GM23338 (cell line): ENCODE results near the gene WDR33. TPM values are rescaled to one million over a fixed set of nuclear protein-coding genes. Genes with fewer than 3 reads are reported as not detected.

Source experiments
- ATAC-seq: fragments of 200-7000 bp; cut with Tn5 transposase; 3 replicates; pipeline ENCODE4 v1.9.1; 2020
- DNase-seq: peaks from one replicate; pipeline ENCODE4 v3.0.0-alpha.2; 2015; ENCODE audit warnings: low spot score
- H2AFZ ChIP-seq: fragments of 200-600 bp; sonication (generic); 2 replicates; pipeline ENCODE4 v1.8.0; 2016; ENCODE audit warnings: antibody characterized with exemption, mild to moderate bottlenecking, moderate library complexity
- H3F3A ChIP-seq: fragments of 200-600 bp; sonication (generic); replicated peaks from 2 replicates; pipeline ENCODE4 v1.8.0; 2017; ENCODE audit warnings: antibody characterized with exemption, mixed run types, low read depth
- H3K27ac ChIP-seq: fragments of 200-600 bp; sonication (generic); 2 replicates; pipeline ENCODE4 v1.6.1; 2016; ENCODE audit warnings: low read depth
- H3K27me3 ChIP-seq: fragments of 200-600 bp; sonication (generic); 2 replicates; pipeline ENCODE4 v1.8.0; 2016; ENCODE audit warnings: mild to moderate bottlenecking, mixed run types, moderate library complexity; ENCODE audit not compliant: insufficient read depth
- H3K36me3 ChIP-seq: fragments of 200-600 bp; sonication (generic); 2 replicates; pipeline ENCODE4 v1.8.0; 2016; ENCODE audit warnings: mild to moderate bottlenecking; ENCODE audit not compliant: insufficient read depth
- H3K4me1 ChIP-seq: fragments of 200-600 bp; sonication (generic); 2 replicates; pipeline ENCODE4 v1.8.0; 2016; ENCODE audit warnings: mild to moderate bottlenecking, moderate library complexity; ENCODE audit not compliant: insufficient read depth
- H3K4me2 ChIP-seq: fragments of 200-600 bp; sonication (generic); 2 replicates; pipeline ENCODE4 v1.7.1; 2017; ENCODE audit warnings: mixed run types
- H3K4me3 ChIP-seq: fragments of 200-600 bp; sonication (generic); 2 replicates; pipeline ENCODE4 v1.6.1; 2016; ENCODE audit warnings: mixed run types
- H3K79me2 ChIP-seq: fragments of 200-600 bp; sonication (generic); replicated peaks from 2 replicates; pipeline ENCODE4 v1.8.0; 2017; ENCODE audit warnings: mild to moderate bottlenecking; ENCODE audit not compliant: insufficient read depth
- H3K9me2 ChIP-seq: fragments of 200-600 bp; sonication (generic); 2 replicates; pipeline ENCODE4 v1.8.0; 2017; ENCODE audit not compliant: insufficient read depth
- H4K20me1 ChIP-seq: fragments of 200-600 bp; sonication (generic); replicated peaks from 2 replicates; pipeline ENCODE4 v1.8.0; 2017; ENCODE audit warnings: mild to moderate bottlenecking; ENCODE audit not compliant: insufficient read depth
- H3K27ac Mint-ChIP-seq: 2 replicates; pipeline ENCODE4 v1.8.0; 2020; ENCODE audit warnings: inconsistent platforms, mild to moderate bottlenecking, moderate library complexity, mixed read lengths
- H3K27me3 Mint-ChIP-seq: 3 replicates; pipeline ENCODE4 v1.8.0; 2022; ENCODE audit warnings: low read depth, mild to moderate bottlenecking, moderate library complexity, mixed read lengths, inconsistent platforms; ENCODE audit not compliant: insufficient read depth, poor library complexity
- H3K36me3 Mint-ChIP-seq: 3 replicates; pipeline ENCODE4 v1.8.0; 2021; ENCODE audit warnings: low read depth, mild to moderate bottlenecking, inconsistent platforms, moderate library complexity, mixed read lengths
- H3K4me1 Mint-ChIP-seq: 3 replicates; pipeline ENCODE4 v1.8.0; 2020; ENCODE audit warnings: mild to moderate bottlenecking, inconsistent platforms, mixed read lengths
- H3K4me3 Mint-ChIP-seq: 3 replicates; pipeline ENCODE4 v1.8.0; 2021; ENCODE audit warnings: moderate library complexity, mild to moderate bottlenecking, inconsistent platforms, mixed read lengths
- H3K9me3 Mint-ChIP-seq: 3 replicates; pipeline ENCODE4 v1.8.0; 2020; ENCODE audit warnings: moderate library complexity, mild to moderate bottlenecking, inconsistent platforms, mixed read lengths
- CREB1 ChIP-seq: fragments of 250-450 bp; sonication (Bioruptor Pico); IDR thresholded peaks from 2 replicates; pipeline ENCODE4 v1.5.0; 2020; ENCODE audit warnings: low read depth, mild to moderate bottlenecking, moderate library complexity
- JUNB ChIP-seq: IDR thresholded peaks from one replicate; pipeline ENCODE4 v1.6.1; 2016; ENCODE audit warnings: antibody characterized with exemption; ENCODE audit not compliant: unreplicated experiment
- NANOG ChIP-seq: IDR thresholded peaks from 2 replicates; pipeline ENCODE4 v1.6.1; 2016; ENCODE audit warnings: antibody characterized with exemption, borderline replicate concordance
- POLR2AphosphoS5 ChIP-seq: IDR thresholded peaks from 2 replicates; pipeline ENCODE4 v1.6.1; 2016; ENCODE audit warnings: antibody characterized with exemption, low read depth
- STAT1 ChIP-seq: IDR thresholded peaks from one replicate; pipeline ENCODE4 v1.6.1; 2016; ENCODE audit warnings: antibody characterized with exemption; ENCODE audit not compliant: unreplicated experiment
- ZNF114 ChIP-seq: fragments of 250-450 bp; sonication (Bioruptor Pico); IDR thresholded peaks from 2 replicates; pipeline ENCODE4 v1.5.0; 2020; ENCODE audit warnings: mild to moderate bottlenecking, moderate library complexity
- ZNF331 ChIP-seq: fragments of 250-450 bp; sonication (Bioruptor Pico); IDR thresholded peaks from 2 replicates; pipeline ENCODE4 v1.5.0; 2020; ENCODE audit warnings: low read depth, mild to moderate bottlenecking, moderate library complexity
- polyA plus RNA-seq: library from polyadenylated mRNA; unstranded; fragments of >200 nt; fragmentation: Nextera tagmentation; extraction: Ambion mirVana; gene quantifications from 2 replicates; pipeline ENCODE4 v1.2.1, GENCODE V29; 2016
- total RNA-seq: library from RNA; depleted of rRNA; stranded (reverse); fragments of >200 nt; shearing (Covaris generic); gene quantifications from 2 replicates; pipeline ENCODE4 v1.2.3, GENCODE V29; 2014
- TF ChIP-seq, protein P1 (sequence below): IDR thresholded peaks from 2 replicates; pipeline ENCODE4 v1.6.1; 2016; ENCODE audit warnings: antibody characterized with exemption
- TF ChIP-seq, protein P2 (sequence below): IDR thresholded peaks from one replicate; pipeline ENCODE4 v1.6.1; 2018; ENCODE audit warnings: antibody characterized with exemption; ENCODE audit not compliant: unreplicated experiment
- TF ChIP-seq, protein P3 (sequence below): fragments of 250-450 bp; sonication (Bioruptor Pico); IDR thresholded peaks from 2 replicates; pipeline ENCODE4 v1.5.0; 2020; ENCODE audit warnings: mild to moderate bottlenecking, moderate library complexity

WDR33 gene
- total and polyA plus RNA-seq, 2 experiments from 2014 or later = 37.2 to 54.7 TPM

DNA sequence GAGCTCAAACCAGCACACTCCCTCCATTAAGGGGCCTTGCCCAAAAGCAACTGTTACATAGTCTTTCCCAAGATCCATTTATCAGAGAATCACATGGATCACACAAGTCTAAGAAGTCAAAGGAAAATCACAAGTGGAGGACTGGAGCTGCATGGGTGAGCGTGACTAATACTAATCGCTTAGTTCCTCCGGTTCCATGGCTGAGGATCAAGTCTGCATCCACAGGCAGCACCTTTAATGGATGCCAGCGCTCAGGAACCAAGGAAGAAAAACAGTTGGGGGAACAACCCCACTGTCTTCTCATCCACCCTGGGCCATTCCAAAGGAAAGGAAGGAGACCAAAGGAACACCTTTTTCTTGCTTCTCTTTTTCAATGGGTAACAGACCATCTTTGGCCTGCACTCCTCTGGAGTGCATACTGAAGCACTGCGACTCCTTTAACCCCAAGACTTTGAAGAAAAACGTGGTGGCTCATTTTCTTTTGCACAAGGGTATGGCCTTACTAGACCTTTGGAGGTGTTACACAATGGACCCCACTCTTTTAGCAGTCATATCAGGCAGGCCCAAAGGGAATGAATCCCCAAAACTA lies 9.2 kb upstream of the WDR33 start:
- H3K27ac Mint-ChIP-seq = no peak overlapping the region

DNA sequence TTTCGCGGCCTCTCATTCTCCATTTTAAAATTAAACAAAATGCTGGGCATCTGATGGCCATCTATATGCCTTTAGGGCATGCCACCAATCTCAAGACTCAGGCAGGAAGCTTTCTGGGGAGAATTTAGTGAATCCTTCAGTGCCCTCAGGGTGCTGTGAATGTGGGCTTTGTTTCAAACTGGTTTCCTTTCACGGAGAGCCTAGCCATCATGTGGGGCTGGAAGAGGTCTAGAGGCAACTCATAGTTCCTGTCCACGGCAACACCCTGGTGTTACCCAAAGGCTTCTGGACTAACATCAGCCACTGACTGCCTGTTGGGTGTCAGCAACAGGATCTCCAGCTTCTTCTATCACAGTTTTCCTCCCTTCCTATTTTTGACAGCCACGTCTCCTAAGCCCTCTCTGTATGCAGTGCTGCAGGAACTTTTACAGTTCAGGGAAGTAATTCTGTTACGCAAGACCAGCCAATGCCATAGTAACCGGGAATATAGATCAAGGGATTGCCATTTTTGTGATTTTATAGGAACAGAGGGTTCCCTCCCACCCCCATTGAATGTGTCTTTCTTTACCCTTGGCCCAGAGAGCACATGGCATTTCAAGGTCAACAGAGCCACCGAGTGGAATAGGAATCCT lies 7.9 kb upstream of the WDR33 start:
- H2AFZ ChIP-seq = 0 out of 2 replicates have a peak overlapping the region, but pooled peaks have one; percentile 29
- no peaks in the 10 kb centered on the region for H3K4me1 ChIP-seq
- peaks cover 4% of the 10 kb centered on the region; the same call in 2 of the 3 replicates for H3K4me1 Mint-ChIP-seq
- H3K9me3 Mint-ChIP-seq = peaks cover 51% of the 10 kb centered on the region
- H3K79me2 ChIP-seq = no peaks in the 10 kb centered on the region
- H3F3A ChIP-seq = no peaks in the 10 kb centered on the region
- peaks cover 7% of the 10 kb centered on the region; the same call in 1 of the 2 replicates for H3K36me3 ChIP-seq
- H3K27ac Mint-ChIP-seq = no peak overlapping the region
- no peak overlapping the region for H3K27ac ChIP-seq
- H3K4me3 Mint-ChIP-seq = no peak overlapping the region
- H4K20me1 ChIP-seq = no peaks in the 10 kb centered on the region
- ATAC-seq (no peak), DNase-seq (no peak)
- H3K27me3 Mint-ChIP-seq = peaks cover 9% of the 10 kb centered on the region
- H3K36me3 Mint-ChIP-seq = peaks cover 30% of the 10 kb centered on the region
- no peak overlapping the region for H3K4me2 ChIP-seq
- H3K9me2 ChIP-seq = no peaks in the 10 kb centered on the region
- no peak overlapping the region for H3K4me3 ChIP-seq
- H3K27me3 ChIP-seq = no peaks in the 10 kb centered on the region
- no peak for TF ChIP-seq POLR2AphosphoS5
- TF ChIP-seq, protein P1, sequence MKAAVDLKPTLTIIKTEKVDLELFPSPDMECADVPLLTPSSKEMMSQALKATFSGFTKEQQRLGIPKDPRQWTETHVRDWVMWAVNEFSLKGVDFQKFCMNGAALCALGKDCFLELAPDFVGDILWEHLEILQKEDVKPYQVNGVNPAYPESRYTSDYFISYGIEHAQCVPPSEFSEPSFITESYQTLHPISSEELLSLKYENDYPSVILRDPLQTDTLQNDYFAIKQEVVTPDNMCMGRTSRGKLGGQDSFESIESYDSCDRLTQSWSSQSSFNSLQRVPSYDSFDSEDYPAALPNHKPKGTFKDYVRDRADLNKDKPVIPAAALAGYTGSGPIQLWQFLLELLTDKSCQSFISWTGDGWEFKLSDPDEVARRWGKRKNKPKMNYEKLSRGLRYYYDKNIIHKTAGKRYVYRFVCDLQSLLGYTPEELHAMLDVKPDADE = no peak
- no peak for TF ChIP-seq NANOG
- TF ChIP-seq ZNF331 (CRISPR knock-in tag) = no peak
- TF ChIP-seq CREB1 (CRISPR knock-in tag) = no peak
- TF ChIP-seq STAT1 = no peak
- TF ChIP-seq JUNB = no peak
- TF ChIP-seq, protein P2, sequence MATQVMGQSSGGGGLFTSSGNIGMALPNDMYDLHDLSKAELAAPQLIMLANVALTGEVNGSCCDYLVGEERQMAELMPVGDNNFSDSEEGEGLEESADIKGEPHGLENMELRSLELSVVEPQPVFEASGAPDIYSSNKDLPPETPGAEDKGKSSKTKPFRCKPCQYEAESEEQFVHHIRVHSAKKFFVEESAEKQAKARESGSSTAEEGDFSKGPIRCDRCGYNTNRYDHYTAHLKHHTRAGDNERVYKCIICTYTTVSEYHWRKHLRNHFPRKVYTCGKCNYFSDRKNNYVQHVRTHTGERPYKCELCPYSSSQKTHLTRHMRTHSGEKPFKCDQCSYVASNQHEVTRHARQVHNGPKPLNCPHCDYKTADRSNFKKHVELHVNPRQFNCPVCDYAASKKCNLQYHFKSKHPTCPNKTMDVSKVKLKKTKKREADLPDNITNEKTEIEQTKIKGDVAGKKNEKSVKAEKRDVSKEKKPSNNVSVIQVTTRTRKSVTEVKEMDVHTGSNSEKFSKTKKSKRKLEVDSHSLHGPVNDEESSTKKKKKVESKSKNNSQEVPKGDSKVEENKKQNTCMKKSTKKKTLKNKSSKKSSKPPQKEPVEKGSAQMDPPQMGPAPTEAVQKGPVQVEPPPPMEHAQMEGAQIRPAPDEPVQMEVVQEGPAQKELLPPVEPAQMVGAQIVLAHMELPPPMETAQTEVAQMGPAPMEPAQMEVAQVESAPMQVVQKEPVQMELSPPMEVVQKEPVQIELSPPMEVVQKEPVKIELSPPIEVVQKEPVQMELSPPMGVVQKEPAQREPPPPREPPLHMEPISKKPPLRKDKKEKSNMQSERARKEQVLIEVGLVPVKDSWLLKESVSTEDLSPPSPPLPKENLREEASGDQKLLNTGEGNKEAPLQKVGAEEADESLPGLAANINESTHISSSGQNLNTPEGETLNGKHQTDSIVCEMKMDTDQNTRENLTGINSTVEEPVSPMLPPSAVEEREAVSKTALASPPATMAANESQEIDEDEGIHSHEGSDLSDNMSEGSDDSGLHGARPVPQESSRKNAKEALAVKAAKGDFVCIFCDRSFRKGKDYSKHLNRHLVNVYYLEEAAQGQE = no peak
- TF ChIP-seq, protein P3, sequence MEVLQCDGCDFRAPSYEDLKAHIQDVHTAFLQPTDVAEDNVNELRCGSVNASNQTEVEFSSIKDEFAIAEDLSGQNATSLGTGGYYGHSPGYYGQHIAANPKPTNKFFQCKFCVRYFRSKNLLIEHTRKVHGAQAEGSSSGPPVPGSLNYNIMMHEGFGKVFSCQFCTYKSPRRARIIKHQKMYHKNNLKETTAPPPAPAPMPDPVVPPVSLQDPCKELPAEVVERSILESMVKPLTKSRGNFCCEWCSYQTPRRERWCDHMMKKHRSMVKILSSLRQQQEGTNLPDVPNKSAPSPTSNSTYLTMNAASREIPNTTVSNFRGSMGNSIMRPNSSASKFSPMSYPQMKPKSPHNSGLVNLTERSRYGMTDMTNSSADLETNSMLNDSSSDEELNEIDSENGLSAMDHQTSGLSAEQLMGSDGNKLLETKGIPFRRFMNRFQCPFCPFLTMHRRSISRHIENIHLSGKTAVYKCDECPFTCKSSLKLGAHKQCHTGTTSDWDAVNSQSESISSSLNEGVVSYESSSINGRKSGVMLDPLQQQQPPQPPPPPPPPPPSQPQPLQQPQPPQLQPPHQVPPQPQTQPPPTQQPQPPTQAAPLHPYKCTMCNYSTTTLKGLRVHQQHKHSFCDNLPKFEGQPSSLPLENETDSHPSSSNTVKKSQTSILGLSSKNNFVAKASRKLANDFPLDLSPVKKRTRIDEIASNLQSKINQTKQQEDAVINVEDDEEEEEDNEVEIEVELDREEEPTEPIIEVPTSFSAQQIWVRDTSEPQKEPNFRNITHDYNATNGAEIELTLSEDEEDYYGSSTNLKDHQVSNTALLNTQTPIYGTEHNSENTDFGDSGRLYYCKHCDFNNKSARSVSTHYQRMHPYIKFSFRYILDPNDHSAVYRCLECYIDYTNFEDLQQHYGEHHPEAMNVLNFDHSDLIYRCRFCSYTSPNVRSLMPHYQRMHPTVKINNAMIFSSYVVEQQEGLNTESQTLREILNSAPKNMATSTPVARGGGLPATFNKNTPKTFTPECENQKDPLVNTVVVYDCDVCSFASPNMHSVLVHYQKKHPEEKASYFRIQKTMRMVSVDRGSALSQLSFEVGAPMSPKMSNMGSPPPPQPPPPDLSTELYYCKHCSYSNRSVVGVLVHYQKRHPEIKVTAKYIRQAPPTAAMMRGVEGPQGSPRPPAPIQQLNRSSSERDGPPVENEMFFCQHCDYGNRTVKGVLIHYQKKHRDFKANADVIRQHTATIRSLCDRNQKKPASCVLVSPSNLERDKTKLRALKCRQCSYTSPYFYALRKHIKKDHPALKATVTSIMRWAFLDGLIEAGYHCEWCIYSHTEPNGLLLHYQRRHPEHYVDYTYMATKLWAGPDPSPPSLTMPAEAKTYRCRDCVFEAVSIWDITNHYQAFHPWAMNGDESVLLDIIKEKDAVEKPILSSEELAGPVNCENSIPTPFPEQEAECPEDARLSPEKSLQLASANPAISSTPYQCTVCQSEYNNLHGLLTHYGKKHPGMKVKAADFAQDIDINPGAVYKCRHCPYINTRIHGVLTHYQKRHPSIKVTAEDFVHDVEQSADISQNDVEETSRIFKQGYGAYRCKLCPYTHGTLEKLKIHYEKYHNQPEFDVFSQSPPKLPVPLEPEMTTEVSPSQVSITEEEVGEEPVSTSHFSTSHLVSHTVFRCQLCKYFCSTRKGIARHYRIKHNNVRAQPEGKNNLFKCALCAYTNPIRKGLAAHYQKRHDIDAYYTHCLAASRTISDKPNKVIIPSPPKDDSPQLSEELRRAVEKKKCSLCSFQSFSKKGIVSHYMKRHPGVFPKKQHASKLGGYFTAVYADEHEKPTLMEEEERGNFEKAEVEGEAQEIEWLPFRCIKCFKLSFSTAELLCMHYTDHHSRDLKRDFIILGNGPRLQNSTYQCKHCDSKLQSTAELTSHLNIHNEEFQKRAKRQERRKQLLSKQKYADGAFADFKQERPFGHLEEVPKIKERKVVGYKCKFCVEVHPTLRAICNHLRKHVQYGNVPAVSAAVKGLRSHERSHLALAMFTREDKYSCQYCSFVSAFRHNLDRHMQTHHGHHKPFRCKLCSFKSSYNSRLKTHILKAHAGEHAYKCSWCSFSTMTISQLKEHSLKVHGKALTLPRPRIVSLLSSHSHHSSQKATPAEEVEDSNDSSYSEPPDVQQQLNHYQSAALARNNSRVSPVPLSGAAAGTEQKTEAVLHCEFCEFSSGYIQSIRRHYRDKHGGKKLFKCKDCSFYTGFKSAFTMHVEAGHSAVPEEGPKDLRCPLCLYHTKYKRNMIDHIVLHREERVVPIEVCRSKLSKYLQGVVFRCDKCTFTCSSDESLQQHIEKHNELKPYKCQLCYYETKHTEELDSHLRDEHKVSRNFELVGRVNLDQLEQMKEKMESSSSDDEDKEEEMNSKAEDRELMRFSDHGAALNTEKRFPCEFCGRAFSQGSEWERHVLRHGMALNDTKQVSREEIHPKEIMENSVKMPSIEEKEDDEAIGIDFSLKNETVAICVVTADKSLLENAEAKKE = no peak

More for the DNA sequence above, 9.2 kb upstream of the WDR33 start:
- ATAC-seq (no peak), DNase-seq (peak; percentile 63)
- Histone ChIP-seq H3K9me2 (no peaks in the 10 kb centered on the region), H3K27ac (no peak overlapping the region), H3K36me3 (peaks cover 7% of the 10 kb centered on the region; the same call in 1 of the 2 replicates), H3K4me3 (no peak overlapping the region), H4K20me1 (no peaks in the 10 kb centered on the region), H3K4me1 (peaks cover 2% of the 10 kb centered on the region; the same call in 1 of the 2 replicates), H3K4me2 (no peak overlapping the region), H3K79me2 (no peaks in the 10 kb centered on the region), H2AFZ (no peak overlapping the region), H3K27me3 (no peaks in the 10 kb centered on the region), H3F3A (no peaks in the 10 kb centered on the region)
- Mint-ChIP-seq H3K4me1 (peaks cover 4% of the 10 kb centered on the region; the same call in 2 of the 3 replicates), H3K4me3 (no peak overlapping the region), H3K9me3 (peaks cover 56% of the 10 kb centered on the region), H3K36me3 (peaks cover 33% of the 10 kb centered on the region), H3K27me3 (peaks cover 9% of the 10 kb centered on the region)
- TF ChIP-seq ZNF114 = peak; percentile 25; the same call in 1 of the 2 replicates
- TF ChIP-seq ZNF331 (CRISPR knock-in tag) = no peak
